ENCODE results near the gene NPDC1.

DNA sequence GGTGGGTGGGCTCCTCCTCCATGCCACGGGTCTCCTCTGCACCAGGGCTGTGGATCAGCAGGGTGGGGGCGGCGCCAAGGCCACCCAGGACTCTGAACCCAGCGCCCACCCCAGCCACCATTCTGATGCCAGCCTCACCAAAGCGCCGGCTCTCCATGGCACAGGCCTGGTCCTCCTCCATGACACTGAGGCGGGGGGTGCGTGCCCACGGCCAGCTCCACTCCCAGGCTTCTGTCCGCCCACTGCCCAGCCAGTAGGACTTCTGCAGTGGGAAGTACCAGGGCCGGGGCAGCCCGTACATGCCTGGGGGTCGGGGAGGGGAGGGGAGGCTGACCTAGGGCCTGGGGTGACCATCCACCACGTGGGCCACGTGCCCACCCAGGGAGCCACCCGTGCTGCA is 29.5 kb downstream of the NPDC1 start:
- TF ChIP-seq EZH2 (optimal IDR thresholded peaks at IDR 0.05; ENCODE audit: low read depth, low read length) = no peak
- TF ChIP-seq, protein P1, sequence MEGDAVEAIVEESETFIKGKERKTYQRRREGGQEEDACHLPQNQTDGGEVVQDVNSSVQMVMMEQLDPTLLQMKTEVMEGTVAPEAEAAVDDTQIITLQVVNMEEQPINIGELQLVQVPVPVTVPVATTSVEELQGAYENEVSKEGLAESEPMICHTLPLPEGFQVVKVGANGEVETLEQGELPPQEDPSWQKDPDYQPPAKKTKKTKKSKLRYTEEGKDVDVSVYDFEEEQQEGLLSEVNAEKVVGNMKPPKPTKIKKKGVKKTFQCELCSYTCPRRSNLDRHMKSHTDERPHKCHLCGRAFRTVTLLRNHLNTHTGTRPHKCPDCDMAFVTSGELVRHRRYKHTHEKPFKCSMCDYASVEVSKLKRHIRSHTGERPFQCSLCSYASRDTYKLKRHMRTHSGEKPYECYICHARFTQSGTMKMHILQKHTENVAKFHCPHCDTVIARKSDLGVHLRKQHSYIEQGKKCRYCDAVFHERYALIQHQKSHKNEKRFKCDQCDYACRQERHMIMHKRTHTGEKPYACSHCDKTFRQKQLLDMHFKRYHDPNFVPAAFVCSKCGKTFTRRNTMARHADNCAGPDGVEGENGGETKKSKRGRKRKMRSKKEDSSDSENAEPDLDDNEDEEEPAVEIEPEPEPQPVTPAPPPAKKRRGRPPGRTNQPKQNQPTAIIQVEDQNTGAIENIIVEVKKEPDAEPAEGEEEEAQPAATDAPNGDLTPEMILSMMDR (IDR thresholded peaks at IDR 0.05; ENCODE audit: low read length) = no peak
